KMS-11 (cell line): ENCODE measurements around the gene WDR17.

Experiments used
- H2AFZ ChIP-seq: fragments of 200-600 bp; sonication (generic); 2 replicates; pipeline ENCODE4 v1.6.1; 2016; ENCODE audit warnings: antibody characterized with exemption, mixed run types, low read depth
- H3K27ac ChIP-seq: fragments of 200-600 bp; sonication (generic); 2 replicates; pipeline ENCODE4 v1.6.1; 2016; ENCODE audit warnings: mild to moderate bottlenecking, mixed run types
- H3K27me3 ChIP-seq: fragments of 200-600 bp; sonication (generic); 2 replicates; pipeline ENCODE4 v1.6.1; 2017; ENCODE audit warnings: mild to moderate bottlenecking, low read depth, mixed run types, moderate library complexity; ENCODE audit not compliant: insufficient read depth
- H3K36me3 ChIP-seq: fragments of 200-600 bp; sonication (generic); 2 replicates; pipeline ENCODE4 v1.6.1; 2017; ENCODE audit warnings: mild to moderate bottlenecking, mixed run types; ENCODE audit not compliant: insufficient read depth
- H3K4me1 ChIP-seq: fragments of 200-600 bp; sonication (generic); 2 replicates; pipeline ENCODE4 v1.6.1; 2016; ENCODE audit warnings: mild to moderate bottlenecking, low read depth, mixed run types; ENCODE audit not compliant: poor library complexity, severe bottlenecking
- H3K4me2 ChIP-seq: fragments of 200-600 bp; sonication (generic); 2 replicates; pipeline ENCODE4 v1.7.0; 2016; ENCODE audit warnings: mild to moderate bottlenecking, mixed run types
- H3K4me3 ChIP-seq: fragments of 200-600 bp; sonication (generic); IDR thresholded peaks from 2 replicates; pipeline ENCODE4 v1.6.1; 2017; ENCODE audit warnings: low read depth, low read length, mixed read lengths; ENCODE audit not compliant: insufficient read depth
- H3K79me2 ChIP-seq: fragments of 200-600 bp; sonication (generic); 2 replicates; pipeline ENCODE4 v1.6.1; 2016; ENCODE audit warnings: low read depth, mixed run types; ENCODE audit not compliant: insufficient read depth
- H3K9ac ChIP-seq: fragments of 200-600 bp; sonication (generic); 2 replicates; pipeline ENCODE4 v1.6.1; 2016; ENCODE audit warnings: mild to moderate bottlenecking, mixed run types
- H4K20me1 ChIP-seq: fragments of 200-600 bp; sonication (generic); 2 replicates; pipeline ENCODE4 v1.6.1; 2016; ENCODE audit warnings: mild to moderate bottlenecking, mixed run types; ENCODE audit not compliant: insufficient read depth
- TF ChIP-seq, protein P1 (sequence below): fragments of 200-600 bp; sonication (generic); conservative IDR thresholded peaks from 2 replicates; pipeline ENCODE4 v1.6.1; 2017; ENCODE audit warnings: low read depth, mild to moderate bottlenecking, antibody characterized with exemption, low read length, moderate library complexity, mixed read lengths

Gene WDR17

DNA sequence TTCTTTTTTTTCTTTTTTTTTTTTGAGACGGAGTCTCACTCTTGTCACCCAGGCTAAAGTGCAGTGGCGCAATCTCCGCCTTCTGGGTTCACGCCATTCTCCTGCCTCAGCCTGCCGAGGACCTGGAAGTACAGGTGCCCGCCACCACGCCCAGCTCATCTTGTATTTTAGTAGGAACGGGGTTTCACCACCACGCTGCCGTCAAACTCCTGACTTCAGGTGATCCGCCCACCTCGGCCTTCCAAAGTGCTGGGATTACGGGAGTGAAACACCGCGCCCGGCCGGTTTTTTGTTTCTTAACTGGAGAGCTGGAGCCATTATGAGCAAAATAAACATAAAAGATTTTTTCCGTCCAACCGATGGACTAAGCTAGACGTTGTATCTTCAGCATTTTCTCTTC is 1.9 kb upstream of the WDR17 start:
- TF ChIP-seq, protein P1, sequence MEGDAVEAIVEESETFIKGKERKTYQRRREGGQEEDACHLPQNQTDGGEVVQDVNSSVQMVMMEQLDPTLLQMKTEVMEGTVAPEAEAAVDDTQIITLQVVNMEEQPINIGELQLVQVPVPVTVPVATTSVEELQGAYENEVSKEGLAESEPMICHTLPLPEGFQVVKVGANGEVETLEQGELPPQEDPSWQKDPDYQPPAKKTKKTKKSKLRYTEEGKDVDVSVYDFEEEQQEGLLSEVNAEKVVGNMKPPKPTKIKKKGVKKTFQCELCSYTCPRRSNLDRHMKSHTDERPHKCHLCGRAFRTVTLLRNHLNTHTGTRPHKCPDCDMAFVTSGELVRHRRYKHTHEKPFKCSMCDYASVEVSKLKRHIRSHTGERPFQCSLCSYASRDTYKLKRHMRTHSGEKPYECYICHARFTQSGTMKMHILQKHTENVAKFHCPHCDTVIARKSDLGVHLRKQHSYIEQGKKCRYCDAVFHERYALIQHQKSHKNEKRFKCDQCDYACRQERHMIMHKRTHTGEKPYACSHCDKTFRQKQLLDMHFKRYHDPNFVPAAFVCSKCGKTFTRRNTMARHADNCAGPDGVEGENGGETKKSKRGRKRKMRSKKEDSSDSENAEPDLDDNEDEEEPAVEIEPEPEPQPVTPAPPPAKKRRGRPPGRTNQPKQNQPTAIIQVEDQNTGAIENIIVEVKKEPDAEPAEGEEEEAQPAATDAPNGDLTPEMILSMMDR = no peak
- no peak overlapping the region for H3K4me2 ChIP-seq
- H3K27me3 ChIP-seq = no peaks in the 10 kb centered on the region
- no peaks in the 10 kb centered on the region for H3K36me3 ChIP-seq
- H3K9ac ChIP-seq = no peak overlapping the region
- no peaks in the 10 kb centered on the region for H4K20me1 ChIP-seq
- H3K4me1 ChIP-seq = peaks cover 9% of the 10 kb centered on the region
- H3K4me3 ChIP-seq = no peak overlapping the region
- no peak overlapping the region for H3K27ac ChIP-seq
- no peak overlapping the region for H2AFZ ChIP-seq
- no peaks in the 10 kb centered on the region for H3K79me2 ChIP-seq

DNA sequence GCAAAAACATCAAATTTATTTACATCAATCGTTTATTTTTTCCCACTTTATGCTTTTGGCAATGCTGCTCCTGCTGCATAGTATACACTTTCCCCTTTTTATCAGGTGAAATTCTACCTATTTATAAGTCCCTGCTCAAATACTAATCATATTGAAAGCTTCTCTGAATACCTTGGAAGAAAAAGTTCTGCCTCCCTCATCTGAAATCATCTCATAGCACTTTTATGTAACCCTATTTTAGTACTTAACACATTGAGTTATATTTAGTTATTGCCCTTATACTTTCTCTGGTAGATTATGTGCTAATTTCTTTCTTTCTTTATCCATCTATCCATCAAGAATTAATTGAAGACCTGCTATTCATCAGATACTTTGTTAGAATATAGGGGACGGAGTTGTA is 1.1 kb upstream of the WDR17 start:
- TF ChIP-seq, protein P1 = no peak
- Histone ChIP-seq H3K4me2 (0 out of 2 replicates have a peak overlapping the region, but pooled peaks have one; percentile 61), H3K9ac (no peak overlapping the region)

GRCh38 chr4:176066757-176067156 is 1.1 kb downstream of the WDR17 start:
- no peak overlapping the region for H3K4me3 ChIP-seq

More for the DNA sequence above, 1.1 kb upstream of the WDR17 start:
- H2AFZ ChIP-seq = no peak overlapping the region
- H3K4me1 ChIP-seq = peaks cover 9% of the 10 kb centered on the region
- H4K20me1 ChIP-seq = no peaks in the 10 kb centered on the region
- no peaks in the 10 kb centered on the region for H3K79me2 ChIP-seq
- H3K4me3 ChIP-seq = no peak overlapping the region
- no peaks in the 10 kb centered on the region for H3K36me3 ChIP-seq
- no peak overlapping the region for H3K27ac ChIP-seq
- H3K27me3 ChIP-seq = no peaks in the 10 kb centered on the region

GRCh38 chr4:176077561-176077960 is 11.9 kb downstream of the WDR17 start:
- H2AFZ ChIP-seq = no peak overlapping the region
- H3K27ac ChIP-seq = no peak overlapping the region
- no peak overlapping the region for H3K4me2 ChIP-seq
- H3K4me1 ChIP-seq = no peaks in the 10 kb centered on the region
- H4K20me1 ChIP-seq = no peaks in the 10 kb centered on the region
- TF ChIP-seq, protein P1 = no peak
- no peak overlapping the region for H3K4me3 ChIP-seq
- no peaks in the 10 kb centered on the region for H3K79me2 ChIP-seq
- H3K9ac ChIP-seq = no peak overlapping the region
- no peaks in the 10 kb centered on the region for H3K27me3 ChIP-seq
- H3K36me3 ChIP-seq = no peaks in the 10 kb centered on the region

More at GRCh38 chr4:176066757-176067156, 1.1 kb downstream of the WDR17 start:
- Histone ChIP-seq H3K27me3 (no peaks in the 10 kb centered on the region), H3K4me2 (no peak overlapping the region), H3K27ac (no peak overlapping the region), H2AFZ (no peak overlapping the region), H4K20me1 (no peaks in the 10 kb centered on the region), H3K36me3 (no peaks in the 10 kb centered on the region), H3K79me2 (no peaks in the 10 kb centered on the region), H3K4me1 (peaks cover 9% of the 10 kb centered on the region), H3K9ac (no peak overlapping the region)
- TF ChIP-seq, protein P1 = no peak
